Activated CD4-positive, alpha-beta memory T cell treated with anti-CD3 and anti-CD28 coated beads, Interleukin-2, amount 10 ng/mL, durations not matched to agents 7 days and 5 days (primary cell): ENCODE results near the gene ARPC2. TPM values are rescaled to one million over a fixed set of nuclear protein-coding genes. Genes with fewer than 3 reads are reported as not detected.

Experiments used
- CTCF ChIA-PET: fragments of 350-600 bp; sonication (Branson Sonifier 250); formaldehyde crosslinking; loops from one replicate; lab custom pipeline; 2021; ENCODE audit warnings: antibody characterized with exemption, inconsistent platforms; lab: Charles Lee
- POLR2A ChIA-PET: fragments of 350-600 bp; sonication (Branson Sonifier 250); formaldehyde crosslinking; loops from one replicate; lab custom pipeline; 2021; ENCODE audit warnings: antibody characterized with exemption; lab: Charles Lee
- DNase-seq: peaks from one replicate; pipeline ENCODE4 v3.0.0-alpha.2; 2020
- H3K27ac Mint-ChIP-seq: one replicate; pipeline ENCODE4 v1.8.0; 2021; ENCODE audit warnings: mild to moderate bottlenecking, mixed read lengths
- H3K27me3 Mint-ChIP-seq: one replicate; pipeline ENCODE4 v1.8.0; 2021; ENCODE audit warnings: mixed read lengths
- H3K36me3 Mint-ChIP-seq: one replicate; pipeline ENCODE4 v1.8.0; 2021; ENCODE audit warnings: low read depth, mixed read lengths
- H3K4me1 Mint-ChIP-seq: one replicate; pipeline ENCODE4 v1.8.0; 2021; ENCODE audit warnings: mixed read lengths
- H3K4me3 Mint-ChIP-seq: one replicate; pipeline ENCODE4 v1.8.0; 2021; ENCODE audit warnings: mild to moderate bottlenecking, mixed read lengths
- H3K9me3 Mint-ChIP-seq: one replicate; pipeline ENCODE4 v1.8.0; 2021; ENCODE audit warnings: mixed read lengths
- total RNA-seq, 2 experiments: library from RNA; stranded (reverse); gene quantifications; one replicate each; pipeline ENCODE4 v1.2.3, GENCODE V29; 2021

The ARPC2 gene
- total RNA-seq, 2 experiments from 2014 or later: 765 to 778 TPM

GRCh38 chr2:218218268-218219185 lies 1.5 kb downstream of the ARPC2 start:
- H3K9me3 Mint-ChIP-seq: no peaks in the 10 kb centered on the region
- POLR2A ChIA-PET: interaction anchor here (0.7 to 9.9 kb wide), 10 partner anchors 11 to 958 kb away, joined by 3 to 260 read pairs (median 4); partner anchors contain the start of genes AAMP, BCS1L, CNPPD1 and PNKD
- CTCF ChIA-PET: interaction anchor here (1.6 to 6.2 kb wide), 3 partner anchors 11 to 52 kb away, joined by 5 to 62 read pairs (median 24); partner anchors contain the start of genes AAMP and PNKD
- no peaks in the 10 kb centered on the region for H3K27me3 Mint-ChIP-seq
- peak overlapping the region; percentile 92 for H3K27ac Mint-ChIP-seq
- H3K4me1 Mint-ChIP-seq: peaks cover 58% of the 10 kb centered on the region
- DNase-seq: peak; percentile 62
- peaks cover 63% of the 10 kb centered on the region for H3K36me3 Mint-ChIP-seq
- H3K4me3 Mint-ChIP-seq: peak overlapping the region; percentile 93

GRCh38 chr2:218219934-218220333 lies 2.9 kb downstream of the ARPC2 start:
- ChIA-PET POLR2A (interaction anchor here (0.6 to 9.9 kb wide), 10 partner anchors 10 to 490 kb away, joined by 3 to 260 read pairs (median 6); partner anchors contain the start of gene CXCR1), CTCF (interaction anchor here (1.1 to 6.2 kb wide), 6 partner anchors 10 to 177 kb away, joined by 3 to 62 read pairs (median 6); partner anchors contain the start of genes AAMP, CXCR1 and PNKD)
- no peaks in the 10 kb centered on the region for H3K9me3 Mint-ChIP-seq
- peak overlapping the region; percentile 92 for H3K27ac Mint-ChIP-seq
- DNase-seq: no peak
- no peaks in the 10 kb centered on the region for H3K27me3 Mint-ChIP-seq
- peaks cover 77% of the 10 kb centered on the region for H3K36me3 Mint-ChIP-seq
- peaks cover 68% of the 10 kb centered on the region for H3K4me1 Mint-ChIP-seq
- H3K4me3 Mint-ChIP-seq: peak overlapping the region; percentile 93

GRCh38 chr2:218221000-218221399 lies 4.0 kb downstream of the ARPC2 start:
- ChIA-PET POLR2A (interaction anchor here (0.8 to 9.9 kb wide), 9 partner anchors 9 to 179 kb away, joined by 3 to 260 read pairs (median 4); partner anchors contain the start of genes CTDSP1 and CXCR1), CTCF (interaction anchor here (0.9 to 6.2 kb wide), 8 partner anchors 9 to 176 kb away, joined by 3 to 62 read pairs (median 4); partner anchors contain the start of gene CXCR1)
- H3K9me3 Mint-ChIP-seq: no peaks in the 10 kb centered on the region
- H3K27ac Mint-ChIP-seq: peak overlapping the region; percentile 92
- no peak for DNase-seq
- H3K4me1 Mint-ChIP-seq: peaks cover 75% of the 10 kb centered on the region
- peaks cover 87% of the 10 kb centered on the region for H3K36me3 Mint-ChIP-seq
- H3K4me3 Mint-ChIP-seq: peak overlapping the region; percentile 93
- H3K27me3 Mint-ChIP-seq: no peaks in the 10 kb centered on the region

- H3K9me3 Mint-ChIP-seq: no peaks in the 10 kb centered on the region
- peak overlapping the region; percentile 92 for H3K27ac Mint-ChIP-seq
- peak; percentile 32 for DNase-seq
- H3K4me3 Mint-ChIP-seq: peak overlapping the region; percentile 93
- ChIA-PET POLR2A (interaction anchor here (1.4 to 9.9 kb wide), 6 partner anchors 7 to 174 kb away, joined by 3 to 260 read pairs (median 6); no protein-coding TSS in a partner anchor), CTCF (interaction anchor here (4.6 to 6.2 kb wide), 2 partner anchors 7 to 35 kb away, joined by 24 to 62 read pairs; no protein-coding TSS in a partner anchor)
- H3K36me3 Mint-ChIP-seq: peaks cover 91% of the 10 kb centered on the region
- peaks cover 85% of the 10 kb centered on the region for H3K4me1 Mint-ChIP-seq
- no peaks in the 10 kb centered on the region for H3K27me3 Mint-ChIP-seq
Measured at GRCh38 chr2:218223046-218223445, 6.1 kb downstream of the ARPC2 start.

- DNase-seq: no peak
- Mint-ChIP-seq H3K4me1 (peaks cover 94% of the 10 kb centered on the region), H3K27me3 (no peaks in the 10 kb centered on the region), H3K36me3 (peaks cover 91% of the 10 kb centered on the region), H3K4me3 (peak overlapping the region; percentile 93), H3K9me3 (no peaks in the 10 kb centered on the region), H3K27ac (peak overlapping the region; percentile 66)
- ChIA-PET CTCF (interaction anchor here (3.0 to 6.2 kb wide), 2 partner anchors 6 to 33 kb away, joined by 10 to 62 read pairs; no protein-coding TSS in a partner anchor), POLR2A (interaction anchor here (0.8 kb wide), 1 partner anchor 10 kb away, joined by 5 read pairs; no protein-coding TSS in a partner anchor)
Measured at GRCh38 chr2:218224186-218224585, 7.2 kb downstream of the ARPC2 start.

- POLR2A ChIA-PET: interaction anchor here (0.6 to 11.0 kb wide), 4 partner anchors 8 to 431 kb away, joined by 3 to 260 read pairs (median 18); partner anchors contain the start of genes AAMP and ARPC2
- peaks cover 90% of the 10 kb centered on the region for H3K4me1 Mint-ChIP-seq
Measured at GRCh38 chr2:218226903-218227302, 9.9 kb downstream of the ARPC2 start.

GRCh38 chr2:218228366-218229090 lies 11.5 kb downstream of the ARPC2 start:
- H3K27me3 Mint-ChIP-seq: no peaks in the 10 kb centered on the region
- DNase-seq: no peak
- peaks cover 84% of the 10 kb centered on the region for H3K4me1 Mint-ChIP-seq
- H3K27ac Mint-ChIP-seq: peak overlapping the region; percentile 86
- H3K36me3 Mint-ChIP-seq: peaks cover 89% of the 10 kb centered on the region
- H3K9me3 Mint-ChIP-seq: no peaks in the 10 kb centered on the region
- ChIA-PET POLR2A (interaction anchor here (1.1 to 11.0 kb wide), 13 partner anchors 9 to 172 kb away, joined by 3 to 260 read pairs (median 9); partner anchors contain the start of genes AAMP, ARPC2, CTDSP1 and PNKD), CTCF (interaction anchor here (0.8 to 4.6 kb wide), 15 partner anchors 8 to 167 kb away, joined by 3 to 62 read pairs (median 5); partner anchors contain the start of genes ARPC2 and CATIP)
- peak overlapping the region; percentile 33 for H3K4me3 Mint-ChIP-seq

More at GRCh38 chr2:218226903-218227302, 9.9 kb downstream of the ARPC2 start:
- no peaks in the 10 kb centered on the region for H3K9me3 Mint-ChIP-seq
- H3K36me3 Mint-ChIP-seq: peaks cover 86% of the 10 kb centered on the region
- no peak overlapping the region for H3K4me3 Mint-ChIP-seq
- peak overlapping the region; percentile 74 for H3K27ac Mint-ChIP-seq
- H3K27me3 Mint-ChIP-seq: no peaks in the 10 kb centered on the region
- CTCF ChIA-PET: interaction anchor here (0.6 to 3.0 kb wide), 3 partner anchors 10 to 169 kb away, joined by 4 to 10 read pairs (median 4); no protein-coding TSS in a partner anchor
- DNase-seq: no peak

- CTCF ChIA-PET: interaction anchor here (0.9 to 4.6 kb wide), 18 partner anchors 8 to 481 kb away, joined by 3 to 62 read pairs (median 5); partner anchors contain the start of genes AAMP, ARPC2 and PNKD
- peak overlapping the region; percentile 86 for H3K27ac Mint-ChIP-seq
- H3K36me3 Mint-ChIP-seq: peaks cover 89% of the 10 kb centered on the region
- peak overlapping the region; percentile 33 for H3K4me3 Mint-ChIP-seq
- no peaks in the 10 kb centered on the region for H3K27me3 Mint-ChIP-seq
- POLR2A ChIA-PET: interaction anchor here (0.9 to 11.0 kb wide), 16 partner anchors 9 to 430 kb away, joined by 3 to 260 read pairs (median 8); partner anchors contain the start of genes AAMP, ARPC2, BCS1L and CTDSP1
- H3K4me1 Mint-ChIP-seq: peaks cover 82% of the 10 kb centered on the region
- peak; percentile 63 for DNase-seq
- H3K9me3 Mint-ChIP-seq: no peaks in the 10 kb centered on the region
Measured at GRCh38 chr2:218229239-218229638, 12.2 kb downstream of the ARPC2 start.

- POLR2A ChIA-PET: interaction anchor here (0.9 to 11.0 kb wide), 18 partner anchors 8 to 1018 kb away, joined by 3 to 260 read pairs (median 6); partner anchors contain the start of genes AAMP, ARPC2, BCS1L and CTDSP1
Measured at GRCh38 chr2:218229851-218230250, 12.9 kb downstream of the ARPC2 start.

GRCh38 chr2:218230882-218231281 lies 13.9 kb downstream of the ARPC2 start:
- DNase-seq: peak; percentile 56
- Mint-ChIP-seq H3K27me3 (no peaks in the 10 kb centered on the region), H3K9me3 (no peaks in the 10 kb centered on the region), H3K36me3 (peaks cover 89% of the 10 kb centered on the region), H3K27ac (peak overlapping the region; percentile 86), H3K4me1 (peaks cover 70% of the 10 kb centered on the region), H3K4me3 (peak overlapping the region; percentile 48)
- POLR2A ChIA-PET: interaction anchor here (0.8 to 11.0 kb wide), 13 partner anchors 11 to 1017 kb away, joined by 3 to 260 read pairs (median 7); partner anchors contain the start of gene ARPC2
- CTCF ChIA-PET: interaction anchor here (0.6 to 4.6 kb wide), 14 partner anchors 10 to 341 kb away, joined by 3 to 62 read pairs (median 5); partner anchors contain the start of genes AAMP, ARPC2, CXCR1 and PNKD

More at GRCh38 chr2:218229851-218230250, 12.9 kb downstream of the ARPC2 start:
- H3K9me3 Mint-ChIP-seq: no peaks in the 10 kb centered on the region
- peak; percentile 58 for DNase-seq
- H3K36me3 Mint-ChIP-seq: peaks cover 89% of the 10 kb centered on the region
- H3K4me3 Mint-ChIP-seq: peak overlapping the region; percentile 48
- CTCF ChIA-PET: interaction anchor here (0.7 to 4.6 kb wide), 17 partner anchors 8 to 480 kb away, joined by 3 to 62 read pairs (median 5); partner anchors contain the start of genes AAMP, ARPC2 and PNKD
- peaks cover 80% of the 10 kb centered on the region for H3K4me1 Mint-ChIP-seq
- H3K27ac Mint-ChIP-seq: peak overlapping the region; percentile 86
- H3K27me3 Mint-ChIP-seq: no peaks in the 10 kb centered on the region

- Mint-ChIP-seq H3K4me1 (peaks cover 46% of the 10 kb centered on the region), H3K36me3 (peaks cover 87% of the 10 kb centered on the region), H3K4me3 (no peak overlapping the region), H3K9me3 (no peaks in the 10 kb centered on the region), H3K27me3 (no peaks in the 10 kb centered on the region), H3K27ac (peak overlapping the region; percentile 29)
- no peak for DNase-seq
- POLR2A ChIA-PET: interaction anchor here (0.9 to 11.0 kb wide), 5 partner anchors 8 to 15 kb away, joined by 3 to 260 read pairs (median 5); partner anchors contain the start of gene ARPC2
- CTCF ChIA-PET: interaction anchor here (1.2 to 2.6 kb wide), 4 partner anchors 9 to 24 kb away, joined by 3 to 9 read pairs (median 4); no protein-coding TSS in a partner anchor
Measured at GRCh38 chr2:218233543-218233942, 16.6 kb downstream of the ARPC2 start.
